ENCODE results near the gene TTC23.
"Not testable (repeated sequence)": the region's sequence is repeated elsewhere in the genome, so short reads cannot be mapped to it uniquely, and the experiment has no call there.

TTC23 gene

DNA sequence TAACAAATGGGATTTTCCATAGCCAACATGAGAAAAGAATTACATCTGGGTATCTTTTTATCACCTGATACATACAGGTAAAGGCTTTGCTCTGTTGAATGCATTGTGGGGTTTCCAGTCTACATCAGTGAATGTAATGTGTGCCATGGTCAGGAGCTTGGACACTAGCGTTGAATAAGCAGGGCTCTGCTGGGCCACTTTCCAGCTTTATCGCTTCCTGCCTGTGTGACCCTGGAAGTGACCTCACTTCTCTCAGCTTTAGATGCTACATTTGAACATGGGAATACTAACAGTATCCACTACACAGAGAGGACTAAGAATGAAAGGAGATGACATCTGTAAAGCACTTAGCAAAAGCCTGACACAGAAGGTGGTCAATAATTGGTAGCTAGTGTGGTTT is 40.1 kb downstream of the TTC23 start:
- in situ Hi-C loops (cut with MboI; ENCODE audit: low sequenced_read_pairs) = no loop called here

DNA sequence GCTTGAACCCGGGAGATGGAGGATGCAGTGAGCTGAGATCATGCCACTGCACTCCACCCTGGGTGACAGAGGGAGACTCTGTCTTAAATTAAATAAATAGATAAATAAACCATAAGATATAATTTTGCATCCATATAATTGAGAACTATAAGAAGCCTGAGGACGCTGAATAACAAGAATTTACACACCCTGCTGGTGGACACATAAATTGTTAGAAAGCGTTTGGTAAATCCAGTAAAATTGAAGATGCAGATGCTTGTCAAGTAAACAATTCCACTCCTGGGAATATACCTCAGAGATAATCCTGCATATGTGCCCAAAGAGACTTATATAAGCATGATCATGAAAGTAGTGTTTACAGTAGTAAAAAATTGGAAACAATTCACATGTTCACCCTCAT is 41.7 kb downstream of the TTC23 start:
- in situ Hi-C loops (cut with MboI; ENCODE audit: low sequenced_read_pairs) = no loop called here

DNA sequence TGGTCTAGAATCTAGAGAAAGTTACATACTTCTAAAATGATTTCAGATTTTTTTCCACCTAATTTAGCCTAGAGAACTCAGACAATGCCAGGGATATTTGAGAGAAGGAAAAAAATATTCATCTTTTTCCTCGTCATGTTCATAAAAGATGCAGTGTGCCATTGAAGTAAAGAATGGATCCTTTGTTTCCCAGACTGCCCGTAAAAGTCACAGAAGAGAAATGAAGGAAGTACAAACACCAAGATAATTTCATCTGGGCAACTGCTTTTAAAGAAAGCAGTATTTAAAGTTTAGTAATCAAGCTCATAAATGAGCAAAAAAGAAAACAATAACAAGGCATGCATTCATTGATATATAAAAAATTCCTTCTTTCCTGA is 47.2 kb downstream of the TTC23 start:
- in situ Hi-C loops (cut with MboI; ENCODE audit: low sequenced_read_pairs) = no loop called here

DNA sequence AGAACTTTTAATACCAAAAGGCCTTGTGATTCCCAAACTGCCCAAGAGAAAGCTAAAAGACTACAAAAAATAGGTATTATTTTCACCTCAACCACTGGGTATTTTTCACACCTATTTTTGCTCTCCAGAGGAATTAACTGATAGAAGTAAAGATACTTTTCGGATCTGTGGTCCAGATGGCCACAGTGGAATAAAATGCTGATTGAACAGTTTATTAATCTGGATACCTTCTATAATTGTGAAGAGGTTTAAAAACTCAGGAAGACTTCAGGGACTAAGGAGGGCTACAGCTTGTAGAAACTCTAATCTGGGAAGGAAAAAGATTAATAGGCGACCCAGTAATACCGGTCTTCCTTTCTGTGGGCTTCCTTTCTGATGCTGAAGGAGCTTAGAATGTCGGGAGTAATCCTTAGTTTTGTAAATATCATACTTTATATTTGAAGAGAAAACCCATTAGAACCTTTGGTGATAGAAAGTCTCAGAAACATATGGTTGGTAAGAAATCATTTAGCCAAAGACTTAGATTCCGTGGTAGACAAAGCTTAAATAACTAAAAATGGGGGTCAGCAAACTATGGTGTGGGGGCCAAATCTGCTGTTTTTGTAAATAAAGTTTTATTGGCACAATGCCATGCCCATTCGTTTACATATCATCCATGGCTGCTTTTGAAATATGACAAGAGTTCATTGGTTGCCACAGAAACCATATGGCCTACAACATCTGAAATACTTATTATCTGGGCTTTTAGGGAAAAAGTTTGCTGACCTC is 47.8 kb downstream of the TTC23 start:
- in situ Hi-C loops (cut with MboI; ENCODE audit: low sequenced_read_pairs) = no loop called here

DNA sequence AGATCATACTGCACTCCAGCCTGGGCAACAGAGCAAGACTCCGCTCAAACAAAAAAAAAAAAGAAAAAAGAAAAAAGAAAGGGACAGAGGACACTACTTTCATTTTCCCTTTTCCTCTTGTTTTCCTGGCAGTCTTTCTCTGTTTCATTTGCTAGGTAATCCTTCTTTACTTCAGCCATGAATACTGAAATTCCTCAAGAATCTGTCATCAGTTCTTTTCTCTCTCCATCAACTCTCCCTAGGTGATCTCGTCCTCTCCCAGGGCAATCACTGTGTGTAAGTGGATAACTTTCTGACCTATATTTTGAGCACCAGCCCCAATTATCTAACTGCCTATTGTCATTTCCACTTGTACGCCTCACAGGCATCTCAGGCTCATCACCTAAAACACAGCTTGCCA is 51.5 kb downstream of the TTC23 start:
- in situ Hi-C loops (cut with MboI; ENCODE audit: low sequenced_read_pairs) = no loop called here

DNA sequence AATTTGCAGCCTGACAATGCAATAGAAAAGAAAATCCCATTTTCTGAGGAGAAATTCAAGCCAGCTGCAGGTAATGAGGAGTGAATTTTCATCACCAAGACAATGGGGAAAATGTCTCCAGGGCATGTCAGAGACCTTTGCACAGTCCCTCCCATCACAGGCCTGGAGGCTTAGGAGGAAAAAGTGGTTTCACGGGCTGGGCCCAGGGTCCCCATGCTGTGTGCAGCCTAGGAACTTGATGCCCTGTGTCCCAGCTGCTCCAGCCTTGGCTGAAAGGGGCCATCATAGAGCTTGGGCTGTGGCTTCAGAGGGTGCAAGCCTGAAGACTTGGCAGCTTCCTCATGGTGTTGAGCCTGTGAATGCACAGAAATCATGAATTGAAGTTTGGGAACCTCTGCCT is 57.2 kb downstream of the TTC23 start:
- in situ Hi-C loops (cut with MboI; ENCODE audit: low sequenced_read_pairs) = not testable (repeated sequence)

DNA sequence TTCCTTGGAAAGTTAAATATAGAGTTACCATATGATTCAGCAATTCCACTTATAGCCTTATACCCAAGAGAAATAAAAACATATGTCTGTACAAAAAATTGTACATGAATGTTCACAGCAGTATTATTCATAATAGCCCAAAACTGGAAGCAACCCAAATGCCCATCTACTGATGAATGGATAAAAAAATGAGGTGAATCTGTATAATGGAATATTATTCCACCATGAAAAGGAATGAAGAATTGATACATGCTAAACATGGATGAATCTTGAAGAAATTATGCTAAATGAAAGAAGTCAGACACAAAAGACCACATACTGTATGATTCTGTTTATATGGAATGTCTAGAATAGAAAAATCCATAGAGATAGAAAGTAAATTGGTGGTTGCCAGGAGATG is 61.4 kb downstream of the TTC23 start:
- in situ Hi-C loops (cut with MboI; ENCODE audit: low sequenced_read_pairs) = no loop called here

DNA sequence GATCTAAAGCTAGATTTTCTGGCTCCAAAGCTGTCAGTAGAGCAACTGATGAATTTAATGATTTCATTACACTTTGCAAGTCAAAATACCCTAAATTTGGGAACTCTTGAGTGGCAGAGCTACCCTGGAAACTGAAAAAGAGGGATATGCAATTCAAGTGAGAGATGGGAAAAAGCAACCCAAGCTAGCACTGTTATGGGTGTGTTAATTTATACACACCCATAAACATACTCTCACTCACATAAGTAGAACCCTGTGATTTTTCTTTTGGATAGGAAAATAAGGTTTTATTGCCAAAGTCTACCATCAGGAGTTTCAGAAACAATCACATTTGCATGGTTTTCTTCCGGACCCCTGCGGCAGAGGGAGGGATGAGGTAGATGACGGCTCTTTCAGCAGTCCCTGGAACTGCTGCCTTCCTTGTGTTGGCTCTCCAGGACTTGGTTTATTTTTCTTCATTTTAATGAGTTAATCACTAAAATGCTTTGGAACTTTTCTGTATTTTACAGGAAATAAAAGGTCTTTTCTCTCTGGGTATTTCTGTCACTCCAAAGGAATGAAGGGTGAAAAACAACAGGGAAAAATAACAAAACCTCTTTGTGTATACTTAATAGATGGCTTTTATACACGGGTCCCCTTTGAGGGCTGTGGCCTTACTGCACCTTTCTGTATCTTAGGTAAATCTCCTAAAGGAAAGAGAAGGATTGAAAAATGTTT is 63.8 kb downstream of the TTC23 start:
- in situ Hi-C loops (cut with MboI; ENCODE audit: low sequenced_read_pairs) = no loop called here

DNA sequence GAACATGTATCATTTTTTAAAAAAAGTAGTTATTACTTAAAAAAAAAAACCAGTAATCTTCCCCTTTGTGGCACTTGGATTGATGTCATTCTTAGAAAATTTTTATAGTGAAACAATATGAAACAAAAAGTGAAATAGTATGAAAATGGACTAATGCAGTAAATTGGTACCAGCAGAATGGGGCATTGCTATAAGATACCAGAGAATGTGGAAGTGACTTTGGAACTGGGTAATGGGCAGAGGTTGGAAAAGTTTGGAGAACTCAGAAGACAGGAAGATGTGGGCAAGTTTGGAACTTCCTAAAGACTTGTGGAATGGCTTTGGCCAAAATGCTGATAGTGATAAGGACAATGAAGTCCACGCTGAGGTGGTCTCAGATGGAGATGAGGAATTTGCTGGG is 66.6 kb downstream of the TTC23 start:
- in situ Hi-C loops (cut with MboI; ENCODE audit: low sequenced_read_pairs) = no loop called here

DNA sequence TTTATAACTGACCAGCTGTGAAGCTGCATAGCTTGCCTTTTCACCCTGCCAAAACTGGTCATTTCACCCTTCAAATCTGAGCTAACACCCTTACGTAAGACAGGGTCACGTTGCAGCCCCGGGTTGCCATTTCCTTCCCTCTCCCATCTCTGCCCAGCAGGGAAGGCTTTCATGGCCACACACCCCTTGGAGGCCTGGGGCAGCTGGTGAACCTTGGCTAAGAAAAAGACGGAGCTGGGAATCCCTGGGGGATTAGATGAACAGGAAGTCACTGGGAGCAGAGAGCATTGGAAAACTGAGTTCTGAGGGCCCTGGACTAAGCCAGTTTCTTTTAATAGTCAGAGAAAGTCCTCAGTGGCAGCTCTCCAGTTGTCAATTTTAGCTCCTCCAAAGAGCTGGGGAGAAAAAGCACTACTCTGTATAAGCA is 67.8 kb downstream of the TTC23 start:
- in situ Hi-C loops (cut with MboI; ENCODE audit: low sequenced_read_pairs) = no loop called here

DNA sequence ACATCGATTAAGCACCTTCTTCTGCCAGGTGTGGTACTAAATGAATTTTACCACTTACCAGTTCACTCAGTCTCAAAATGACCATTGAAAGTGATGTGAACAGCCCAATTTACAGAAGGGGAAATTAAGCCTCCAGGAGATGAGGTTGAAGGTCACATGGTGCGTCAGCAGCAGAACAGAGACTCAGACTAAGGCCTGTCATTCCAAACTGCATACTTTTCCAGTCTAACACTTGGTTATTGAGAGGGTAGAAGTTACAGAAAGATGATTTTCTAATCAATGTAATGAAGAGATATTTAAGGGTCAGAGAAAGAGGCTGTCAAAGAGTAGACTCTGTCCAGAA is 68.4 kb downstream of the TTC23 start:
- in situ Hi-C loops (cut with MboI; ENCODE audit: low sequenced_read_pairs) = no loop called here

DNA sequence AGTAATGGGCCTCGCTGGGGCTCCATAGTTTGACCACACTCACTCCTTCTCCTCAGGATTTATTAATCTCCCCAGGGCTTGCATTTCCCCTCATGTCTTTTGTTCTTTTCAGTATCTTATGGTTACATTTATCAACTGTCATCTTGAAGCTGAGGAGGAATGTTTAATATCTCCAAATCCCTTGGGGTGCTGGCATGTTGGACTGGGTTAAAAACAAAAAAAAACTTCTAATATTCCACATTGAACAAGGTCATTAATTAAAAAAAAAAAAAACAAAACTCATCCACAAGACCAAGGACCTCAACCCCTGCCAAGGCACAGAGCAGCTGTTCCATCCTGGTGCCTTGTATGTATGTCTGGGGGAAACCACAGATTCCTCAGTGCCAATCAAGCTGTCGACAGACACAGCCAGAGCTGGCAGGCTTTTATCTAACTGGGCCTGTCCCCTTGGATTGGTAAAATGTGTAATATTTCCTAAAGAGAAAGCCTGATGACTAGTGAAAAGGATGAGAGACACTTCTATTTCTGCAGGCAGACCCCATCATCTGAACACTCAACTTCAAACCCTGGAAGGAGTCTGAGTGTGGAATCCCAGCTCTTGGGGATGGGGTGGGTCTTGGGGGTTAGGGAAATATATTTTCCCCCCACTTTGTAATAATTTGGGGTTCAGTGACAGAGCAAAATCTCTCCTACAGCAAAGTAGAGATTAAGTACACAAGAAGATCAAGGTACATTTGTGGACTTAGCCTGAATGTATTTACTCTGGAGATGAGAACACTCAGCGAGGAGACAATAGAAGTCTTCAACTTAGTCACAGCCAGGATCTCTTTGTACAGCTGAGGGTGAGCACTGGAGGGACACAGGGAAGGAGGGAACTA is 69.1 kb downstream of the TTC23 start:
- in situ Hi-C loops (cut with MboI; ENCODE audit: low sequenced_read_pairs) = no loop called here

DNA sequence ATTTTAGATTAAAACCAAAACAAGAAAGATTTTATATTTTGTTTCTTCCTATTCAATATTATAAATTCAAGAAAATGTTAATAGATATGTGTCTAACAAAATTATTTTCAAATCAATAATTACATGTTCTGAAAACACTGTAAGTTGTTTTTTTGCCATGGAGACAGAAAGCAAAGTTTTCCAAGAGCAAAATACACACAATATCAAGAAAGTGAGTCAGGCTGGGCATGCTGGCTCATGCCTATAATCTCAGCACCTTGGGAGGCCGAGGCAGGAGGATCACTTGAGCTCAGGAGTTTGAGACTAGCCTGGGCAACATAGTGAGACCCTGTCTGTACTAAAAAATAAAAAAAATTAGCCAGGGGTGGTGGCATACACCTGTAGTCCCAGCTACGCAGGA is 71.7 kb downstream of the TTC23 start:
- in situ Hi-C loops (cut with MboI; ENCODE audit: low sequenced_read_pairs) = no loop called here

DNA sequence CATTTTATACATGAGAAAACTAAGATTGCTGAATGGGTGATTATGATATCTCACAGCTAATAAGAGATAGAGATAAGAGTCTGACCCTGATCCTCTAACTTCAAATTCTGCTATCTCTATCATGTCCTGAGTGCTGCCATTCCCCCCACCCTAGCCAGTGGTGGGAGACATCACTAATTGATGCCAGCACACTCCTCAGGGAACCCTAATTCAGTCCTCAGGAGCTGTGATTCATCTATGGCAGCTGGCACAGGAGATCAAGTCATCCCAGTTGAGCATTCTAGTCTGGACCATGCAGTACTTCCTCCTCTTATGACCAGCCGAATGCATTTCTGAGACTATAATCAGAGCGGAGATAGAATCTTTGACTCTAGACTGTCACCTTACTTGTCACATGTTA is 72.6 kb downstream of the TTC23 start:
- in situ Hi-C loops (cut with MboI; ENCODE audit: low sequenced_read_pairs) = no loop called here

DNA sequence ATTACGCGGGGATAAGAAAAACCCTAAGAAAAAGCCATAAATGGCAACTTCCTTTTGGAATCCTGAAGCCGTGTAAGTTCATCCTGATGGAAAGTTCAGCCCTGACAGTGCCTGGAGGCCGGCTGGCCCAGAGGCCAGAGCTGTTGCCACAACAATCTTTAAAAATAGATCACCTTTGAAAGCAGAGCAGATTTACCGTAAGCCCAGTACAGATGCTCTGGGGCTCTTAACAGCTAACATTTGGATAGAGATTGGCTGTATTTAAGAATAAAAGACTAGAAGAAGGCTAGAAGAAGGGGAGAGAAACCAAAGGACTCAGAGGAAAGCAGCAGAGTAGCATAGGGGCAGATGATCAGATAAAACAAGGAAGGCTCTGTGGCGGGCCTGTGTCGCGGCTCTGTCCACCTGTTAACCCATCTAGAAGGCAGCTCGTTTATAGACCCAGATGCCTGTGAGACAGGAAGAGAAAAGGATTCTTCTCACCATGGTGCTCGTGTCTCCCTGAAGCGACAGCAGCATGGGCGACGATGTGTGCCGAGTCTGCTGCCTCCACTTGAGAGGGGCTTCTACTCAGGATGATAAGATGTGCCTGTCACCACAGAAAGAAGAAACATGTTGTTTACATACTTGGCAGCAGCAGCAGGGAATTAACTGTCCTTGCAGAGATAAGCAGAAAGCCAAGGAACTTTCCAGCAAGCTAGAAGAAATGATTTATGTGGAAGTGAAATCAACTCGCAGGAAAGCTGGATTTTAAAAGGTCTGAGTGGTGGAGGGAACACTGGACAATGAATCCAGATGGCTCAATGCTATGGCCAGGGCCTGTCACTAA is 74.6 kb downstream of the TTC23 start:
- in situ Hi-C loops (cut with MboI; ENCODE audit: low sequenced_read_pairs) = no loop called here

DNA sequence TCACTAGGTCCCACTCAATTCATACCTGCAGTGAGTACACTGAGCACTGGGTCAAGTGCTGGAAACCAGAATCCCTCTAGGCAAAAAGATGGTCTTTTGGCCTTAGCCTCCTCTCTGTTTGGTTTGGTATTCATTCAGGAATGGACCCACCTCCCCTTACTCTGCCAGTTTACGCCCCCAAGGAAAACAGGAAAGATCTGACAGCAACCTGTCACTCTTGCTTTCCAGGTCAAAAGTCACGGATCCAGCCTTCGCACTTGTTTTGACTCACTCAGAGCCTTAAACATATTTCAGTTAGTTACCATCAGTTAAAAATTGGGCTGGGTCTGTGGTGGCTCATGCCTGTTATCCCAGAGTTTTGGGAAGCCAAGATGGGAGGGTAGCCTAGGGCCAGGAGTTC is 76.4 kb downstream of the TTC23 start:
- in situ Hi-C loops (cut with MboI; ENCODE audit: low sequenced_read_pairs) = no loop called here

DNA sequence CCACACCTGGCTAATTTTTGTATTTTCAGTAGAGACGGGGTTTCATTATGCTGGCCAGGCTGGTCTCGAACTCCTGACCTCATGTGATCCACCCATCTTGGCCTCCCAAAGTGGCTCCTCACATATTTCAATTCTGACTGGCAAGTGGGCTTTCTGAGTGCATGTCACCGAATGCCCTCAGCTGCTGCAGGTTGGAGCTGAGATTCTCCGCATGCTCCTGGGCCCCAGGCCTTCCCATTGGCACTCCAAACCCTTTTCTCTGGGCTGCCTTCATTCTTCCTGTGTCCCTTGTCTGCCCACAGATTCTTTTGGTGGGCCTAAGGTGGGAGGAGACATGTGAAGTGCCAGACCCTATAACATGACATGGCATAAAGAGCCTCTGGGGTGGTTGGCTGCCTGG is 77.2 kb downstream of the TTC23 start:
- in situ Hi-C loops (cut with MboI; ENCODE audit: low sequenced_read_pairs) = no loop called here

DNA sequence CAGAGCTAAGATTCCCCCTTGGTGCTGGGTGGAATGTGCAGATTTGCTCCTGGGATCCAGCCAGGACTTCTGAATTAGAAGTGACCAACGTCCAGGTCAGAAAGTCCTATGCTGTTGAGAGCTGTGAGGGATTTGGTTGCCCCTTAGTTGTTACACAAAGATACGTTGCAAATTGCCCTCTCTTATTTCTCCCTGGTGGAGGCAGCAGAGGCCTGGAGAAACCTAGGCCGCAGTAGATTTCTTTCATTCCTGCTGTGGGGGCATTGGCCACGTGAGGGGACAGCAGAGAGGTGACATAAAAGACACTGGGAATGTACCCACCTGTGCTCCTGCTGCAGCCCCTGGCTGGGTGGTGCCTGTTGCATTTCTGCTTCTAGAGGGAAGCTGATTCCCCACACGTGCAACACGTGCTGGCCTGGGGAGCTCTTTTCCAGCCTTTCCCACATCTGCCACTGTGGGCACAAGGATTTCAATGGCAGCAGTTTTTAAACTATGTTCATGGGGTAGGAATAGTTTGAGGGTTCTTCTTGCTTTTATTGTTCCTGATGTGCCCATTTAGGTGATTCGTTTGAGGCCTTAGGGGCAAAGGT is 78.8 kb downstream of the TTC23 start:
- in situ Hi-C loops (cut with MboI; ENCODE audit: low sequenced_read_pairs) = no loop called here

DNA sequence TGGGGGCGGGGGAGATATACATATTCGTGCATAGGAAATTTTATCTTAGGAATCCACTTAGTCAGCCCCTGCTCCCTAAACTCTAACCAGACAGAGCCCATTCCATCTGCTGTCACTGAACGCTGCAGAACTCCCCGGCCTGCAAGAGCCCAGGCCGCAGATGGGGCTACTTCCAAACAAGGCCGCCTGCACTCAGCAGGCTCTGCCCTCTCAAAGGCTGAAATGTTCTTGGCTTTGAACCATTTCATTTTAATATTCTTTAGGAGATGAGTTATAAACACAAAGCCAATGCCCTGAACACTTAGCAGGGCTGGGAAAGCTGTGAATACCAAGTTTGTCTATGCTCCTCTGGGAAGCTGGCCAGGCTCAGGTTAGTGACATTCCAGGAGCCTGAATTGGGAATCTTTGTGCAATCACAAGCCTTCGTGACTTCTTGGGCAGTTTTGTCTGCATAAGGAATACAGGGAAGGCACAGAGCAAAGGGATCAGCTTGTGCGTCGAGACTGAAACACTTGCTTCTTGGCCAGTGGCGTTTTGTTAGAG is 79.5 kb downstream of the TTC23 start:
- in situ Hi-C loops (cut with MboI; ENCODE audit: low sequenced_read_pairs) = no loop called here

Measured in HL-60/S4 treated with retinoic acid at 250 ng/mL for 4 days and 3 days (cell line).